GM18519 (cell line): ENCODE measurements around the gene ASF1B.

Experiments
- ATAC-seq: cut with Tn5 transposase; IDR thresholded peaks from one replicate; pipeline ENCODE4 v1.9.1; 2021; ENCODE audit warnings: mild to moderate bottlenecking, moderate library complexity; ENCODE audit not compliant: unreplicated experiment, low FRiP score

ASF1B gene

DNA sequence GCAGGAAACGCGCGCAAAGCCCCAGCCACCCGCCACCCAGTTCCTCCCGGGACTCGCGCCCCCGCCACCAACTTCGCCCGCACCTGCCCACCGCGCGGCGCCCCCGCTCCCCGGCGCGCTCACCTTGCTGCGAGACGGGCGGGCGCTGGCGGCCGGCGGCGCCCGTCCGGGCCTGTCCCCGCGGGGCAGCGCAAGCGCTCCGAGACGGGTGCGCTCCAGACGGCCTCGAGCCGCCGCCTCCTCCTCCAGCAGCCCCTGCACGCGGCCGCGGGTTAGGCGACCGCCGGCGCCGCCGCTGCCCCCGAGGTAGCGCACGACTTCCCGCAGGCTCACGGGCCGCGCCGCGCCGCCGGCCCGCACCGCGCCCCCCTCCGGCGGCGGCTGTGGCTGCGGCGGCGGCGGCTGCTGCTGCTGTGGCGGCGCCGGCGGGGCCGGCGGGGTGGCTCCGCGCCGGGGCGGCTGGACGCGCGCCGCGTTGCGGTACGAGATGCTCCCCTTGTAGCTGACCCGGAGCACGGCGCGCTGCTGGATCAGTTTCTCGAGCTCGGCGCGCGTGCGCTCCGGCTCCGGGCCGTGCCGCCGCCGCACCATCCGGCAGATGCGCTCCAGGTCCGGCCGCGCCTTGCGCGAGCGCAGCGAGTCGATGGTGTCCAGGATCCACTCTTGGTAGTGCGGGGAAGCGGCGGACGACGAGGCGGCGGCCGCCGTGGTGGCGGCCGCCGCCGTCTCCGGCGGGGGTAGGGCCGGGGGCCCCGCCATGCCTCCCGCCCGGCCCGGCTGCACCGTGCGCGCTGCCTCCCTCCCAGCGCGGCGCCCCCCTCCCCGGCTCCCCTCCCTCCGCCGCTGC, 46.5 kb downstream of the ASF1B start:
- ATAC-seq = no peak

DNA sequence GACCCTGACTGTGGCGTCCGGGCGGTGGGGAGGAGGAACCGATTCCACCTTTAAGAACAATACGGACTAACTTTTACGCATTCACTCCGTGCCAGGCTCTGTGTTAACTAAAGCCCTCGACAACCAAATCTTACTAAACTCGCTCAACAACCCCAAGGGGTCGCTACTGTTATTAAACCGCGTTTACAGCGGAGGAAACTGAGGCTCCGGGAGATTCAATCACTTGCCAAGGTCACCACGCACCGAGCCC, 47.1 kb downstream of the ASF1B start:
- ATAC-seq = no peak

DNA sequence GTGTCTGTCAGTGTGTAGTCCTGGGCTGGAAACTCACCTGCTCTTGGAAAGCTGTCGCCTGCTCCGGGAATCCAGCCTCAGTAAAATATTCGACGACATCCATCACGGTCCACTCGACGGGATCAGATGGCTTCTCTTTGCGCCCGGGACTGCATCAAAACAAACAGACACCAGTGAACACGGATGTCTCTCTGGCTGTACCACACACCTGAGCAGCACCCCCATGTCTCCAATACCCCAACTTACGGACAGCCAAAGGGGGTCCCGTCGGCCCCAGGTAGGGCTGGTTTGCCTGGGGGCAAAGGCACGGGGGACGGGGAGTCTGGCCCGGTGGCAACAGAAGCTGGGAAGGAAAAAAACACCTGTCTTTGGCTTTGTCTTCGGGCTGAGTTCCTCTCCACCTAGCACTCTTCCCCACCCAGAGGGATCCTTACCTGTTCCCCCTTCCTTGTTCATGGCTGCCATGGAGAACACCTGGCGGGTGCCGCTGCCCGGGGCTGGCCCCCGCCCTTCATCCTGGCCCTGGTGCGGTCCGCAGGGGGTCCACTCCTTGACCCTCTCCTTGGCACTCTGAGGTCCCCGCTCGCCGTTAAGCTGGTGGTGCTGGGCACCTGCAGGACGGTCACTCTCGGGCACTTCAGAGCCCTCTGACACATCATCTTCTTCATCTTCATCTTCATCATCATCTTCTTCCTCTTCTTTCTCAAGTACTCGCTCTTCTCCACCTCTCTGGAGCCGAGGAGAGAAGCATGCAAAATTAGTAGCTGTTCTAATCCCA, 47.6 kb downstream of the ASF1B start:
- ATAC-seq = no peak

DNA sequence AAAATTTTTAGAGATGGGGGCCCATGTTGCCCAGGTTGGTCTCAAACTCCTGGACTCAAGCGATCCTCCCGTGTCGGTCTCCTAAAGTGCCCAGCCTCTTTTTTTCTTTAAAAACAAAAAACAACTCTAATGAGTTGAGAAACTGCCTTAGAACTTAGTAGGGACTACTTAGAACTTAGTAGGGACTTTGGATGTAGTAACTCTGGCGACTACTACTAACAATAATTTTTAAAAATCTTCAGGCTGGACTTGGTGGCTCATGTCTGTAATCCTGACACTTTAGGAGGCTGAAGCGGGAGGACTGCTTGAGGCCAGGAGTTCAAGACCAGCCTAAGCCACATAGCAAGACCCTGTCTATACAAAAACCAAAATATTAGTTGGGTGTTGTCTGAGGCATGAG, 50.3 kb downstream of the ASF1B start:
- ATAC-seq = no peak

DNA sequence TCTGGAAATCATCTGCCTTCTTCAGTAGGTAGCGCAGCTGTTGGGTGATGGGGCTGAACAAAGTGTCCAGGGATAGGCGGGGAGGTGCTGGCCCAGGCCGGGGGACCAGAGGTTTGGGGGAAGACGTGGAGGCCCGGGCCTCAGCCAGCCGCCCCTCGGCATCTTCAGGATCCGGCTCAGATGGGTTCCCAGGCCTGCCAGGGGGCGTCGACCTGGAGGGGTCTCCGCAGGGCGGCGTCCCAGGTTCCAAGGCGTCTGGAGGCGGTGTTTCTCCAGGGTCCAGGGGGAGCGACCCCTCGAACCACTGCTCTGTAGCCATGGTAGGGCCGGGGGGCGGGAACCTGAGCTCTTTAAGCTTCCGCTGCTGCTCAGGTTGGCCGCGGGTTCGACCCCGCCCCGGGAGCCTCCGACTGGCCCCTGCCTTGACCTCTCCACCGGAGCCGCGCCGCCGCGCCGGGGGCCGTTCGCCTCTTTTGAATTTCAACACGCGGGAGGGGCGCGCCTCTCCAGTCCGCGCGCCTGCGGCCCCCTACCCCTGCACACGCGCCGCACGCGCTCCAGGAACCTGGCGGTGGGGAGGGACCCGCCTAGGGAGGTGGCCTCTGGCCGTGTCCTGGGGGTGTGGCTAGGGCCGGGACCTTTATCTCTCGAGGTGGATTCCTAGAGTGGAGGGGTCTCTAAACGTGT, 50.9 kb downstream of the ASF1B start, which contains the start of gene C19orf67:
Gene C19orf67 (minus strand): TSS at position 475 of the 687 bp plus-strand sequence. CDS start 156 bp downstream, at position 319.
- no peak for ATAC-seq

DNA sequence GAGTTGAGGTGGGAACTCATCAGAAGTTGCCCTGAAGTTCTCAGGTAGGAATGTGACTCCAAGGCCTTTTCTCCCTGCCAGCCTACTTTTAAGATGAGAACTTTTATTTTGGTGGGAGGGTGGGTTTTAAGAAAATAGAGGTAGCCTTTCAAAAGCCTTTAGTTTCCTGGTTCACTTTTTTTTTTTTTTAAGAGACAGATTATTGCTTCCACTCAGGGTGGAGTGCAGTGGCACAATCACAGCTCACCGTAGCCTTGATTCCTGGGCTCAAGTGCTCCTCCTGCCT, 53.8 kb downstream of the ASF1B start:
- ATAC-seq = no peak

DNA sequence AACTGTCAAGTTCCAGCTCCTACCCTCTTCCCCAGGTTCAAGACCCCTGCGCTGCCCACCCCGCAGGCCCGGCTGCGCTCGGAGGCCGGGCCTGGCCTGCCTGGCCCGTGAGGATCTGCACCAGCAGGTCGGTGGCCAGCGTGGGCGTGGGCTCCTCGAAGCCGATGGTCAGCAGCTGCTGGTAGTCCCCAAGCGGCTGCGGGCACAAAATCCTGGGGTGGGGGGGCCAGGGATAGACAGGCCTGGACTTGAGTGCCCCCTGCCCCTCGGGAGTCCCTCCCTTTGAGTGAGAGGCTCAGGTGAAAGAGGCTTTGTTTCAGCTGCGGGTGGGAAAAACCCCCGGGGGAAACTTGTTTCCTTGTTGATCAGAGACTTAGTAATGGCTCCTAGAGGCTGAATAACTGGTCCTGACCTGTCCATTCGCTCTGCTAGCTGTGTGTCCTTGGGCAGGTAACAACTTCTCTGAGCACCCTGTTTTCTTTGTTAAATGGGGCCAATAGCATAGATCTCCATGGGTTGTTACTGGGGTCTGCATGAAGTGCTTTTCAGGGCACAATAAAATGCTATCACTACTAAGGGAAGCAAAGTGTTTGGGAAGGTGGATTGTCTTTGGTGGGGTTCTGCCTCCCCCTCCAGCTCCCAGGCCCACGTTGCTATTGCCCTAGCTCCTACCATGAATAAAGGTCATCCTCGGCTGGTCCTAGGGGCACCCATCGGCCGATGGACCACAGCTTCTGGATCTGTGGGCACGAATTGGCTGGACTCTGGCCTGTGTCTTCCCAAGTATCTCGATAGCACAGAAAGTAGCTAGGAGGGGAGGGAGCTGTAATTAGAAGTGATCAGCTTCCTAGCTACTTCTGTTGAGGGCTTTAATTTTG, 54.4 kb downstream of the ASF1B start:
- no peak for ATAC-seq

DNA sequence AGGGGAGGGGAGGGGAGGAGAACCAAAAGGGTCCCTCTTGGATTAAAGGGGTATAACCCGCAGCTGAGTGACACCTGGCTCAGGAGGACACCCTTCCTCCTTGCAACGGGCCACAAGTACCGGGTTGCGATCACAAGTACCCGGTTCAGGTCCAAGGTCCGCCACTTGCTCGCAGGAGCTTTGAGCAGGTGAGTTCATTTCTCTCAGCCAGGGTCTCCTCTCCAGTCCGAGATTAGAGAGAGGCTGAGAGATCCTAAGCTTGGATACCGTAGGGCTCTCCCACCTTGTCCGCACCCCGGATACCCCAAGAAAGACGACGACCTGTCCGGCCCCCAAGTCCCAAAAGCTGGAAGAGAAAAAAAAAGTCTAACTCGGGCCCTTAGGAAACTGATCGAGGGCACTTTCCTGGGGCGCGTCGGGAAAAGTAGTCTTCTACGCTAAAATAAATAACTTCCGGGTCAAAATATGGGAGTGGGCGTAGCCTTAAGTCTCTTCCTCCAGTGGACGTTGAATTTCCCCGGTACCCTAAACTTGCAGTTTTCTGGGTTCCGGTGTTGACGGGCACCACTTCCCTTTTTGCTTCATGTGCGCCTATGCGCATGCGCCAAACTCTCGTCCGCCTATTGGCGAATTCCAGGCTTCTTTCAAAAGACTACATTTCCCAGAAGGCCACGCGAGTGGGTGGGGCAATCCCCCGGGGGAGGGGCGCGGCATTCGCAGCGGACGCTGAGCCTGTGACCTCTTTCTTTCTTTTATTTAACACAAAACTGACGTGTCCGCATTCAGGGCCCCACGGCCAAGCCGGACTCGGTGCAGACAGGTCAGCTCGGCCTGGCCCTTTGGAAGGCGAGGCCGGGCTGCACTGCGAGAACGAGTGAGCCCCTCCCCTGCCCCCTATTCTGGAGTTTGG, 55.2 kb downstream of the ASF1B start:
- peak; percentile 78 for ATAC-seq

DNA sequence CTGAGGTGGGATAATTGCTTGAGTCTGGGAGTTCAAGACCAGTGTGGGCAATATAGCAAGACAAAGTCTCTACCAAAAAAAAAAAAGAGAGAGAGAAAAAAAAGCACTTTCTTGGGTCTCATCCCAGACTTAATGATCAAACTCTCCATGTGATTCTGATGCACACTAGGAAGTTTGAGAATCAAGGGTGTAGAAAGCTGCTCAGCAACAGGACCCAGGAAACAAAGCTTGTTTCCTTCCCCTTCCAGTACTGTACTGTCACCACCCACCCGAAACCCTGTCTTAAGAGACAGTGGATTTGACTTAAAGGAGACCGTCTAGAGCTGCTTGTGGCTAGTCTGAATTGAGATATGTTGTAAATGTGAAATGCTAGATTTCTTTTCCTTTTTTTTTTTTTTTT, 58.0 kb downstream of the ASF1B start:
- ATAC-seq = no peak

DNA sequence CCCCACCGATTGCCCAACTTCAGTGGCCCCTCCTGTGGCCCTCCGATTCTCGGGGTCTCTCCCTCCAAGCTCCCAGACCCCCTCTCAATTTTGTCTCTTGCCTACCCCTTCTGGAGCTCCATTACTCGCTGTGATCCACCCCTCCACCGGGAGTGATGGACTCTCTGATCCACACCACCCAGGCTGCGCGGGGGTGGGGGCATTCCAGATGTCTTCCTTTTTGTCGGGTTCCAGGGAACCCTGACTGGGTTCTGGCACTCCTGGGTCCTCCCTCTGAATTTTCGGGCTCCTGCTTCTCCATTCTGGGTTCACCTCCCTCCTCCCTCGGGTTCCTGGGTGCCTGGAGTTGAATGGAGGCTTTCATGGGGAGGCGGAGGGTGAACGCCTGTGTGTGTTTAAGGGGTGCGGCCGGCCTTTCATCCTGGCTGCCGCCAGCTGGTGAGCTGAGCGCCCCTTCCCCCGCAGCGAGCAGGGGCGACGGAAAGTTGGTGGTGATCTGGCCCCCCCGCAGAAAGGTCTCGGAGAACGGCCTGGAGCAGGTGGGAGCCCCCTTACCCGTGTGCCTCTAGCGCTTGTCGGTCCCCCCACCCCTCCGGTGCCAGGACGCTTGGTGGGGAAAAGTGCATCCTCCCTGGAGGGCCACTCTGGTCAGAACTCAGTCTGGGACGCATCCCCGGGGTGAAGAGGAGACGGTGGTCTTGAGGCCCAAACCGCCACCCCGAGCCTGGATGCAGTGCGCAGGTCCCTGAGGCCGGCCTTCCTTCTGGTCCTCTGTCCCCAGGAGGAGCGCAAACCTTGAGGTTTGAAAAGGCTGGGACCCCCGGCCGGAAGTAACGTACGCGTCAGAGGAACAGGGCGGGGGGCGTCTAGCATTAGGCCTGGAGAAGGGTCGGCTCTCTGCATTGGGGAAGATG, 62.2 kb downstream of the ASF1B start:
- no peak for ATAC-seq

DNA sequence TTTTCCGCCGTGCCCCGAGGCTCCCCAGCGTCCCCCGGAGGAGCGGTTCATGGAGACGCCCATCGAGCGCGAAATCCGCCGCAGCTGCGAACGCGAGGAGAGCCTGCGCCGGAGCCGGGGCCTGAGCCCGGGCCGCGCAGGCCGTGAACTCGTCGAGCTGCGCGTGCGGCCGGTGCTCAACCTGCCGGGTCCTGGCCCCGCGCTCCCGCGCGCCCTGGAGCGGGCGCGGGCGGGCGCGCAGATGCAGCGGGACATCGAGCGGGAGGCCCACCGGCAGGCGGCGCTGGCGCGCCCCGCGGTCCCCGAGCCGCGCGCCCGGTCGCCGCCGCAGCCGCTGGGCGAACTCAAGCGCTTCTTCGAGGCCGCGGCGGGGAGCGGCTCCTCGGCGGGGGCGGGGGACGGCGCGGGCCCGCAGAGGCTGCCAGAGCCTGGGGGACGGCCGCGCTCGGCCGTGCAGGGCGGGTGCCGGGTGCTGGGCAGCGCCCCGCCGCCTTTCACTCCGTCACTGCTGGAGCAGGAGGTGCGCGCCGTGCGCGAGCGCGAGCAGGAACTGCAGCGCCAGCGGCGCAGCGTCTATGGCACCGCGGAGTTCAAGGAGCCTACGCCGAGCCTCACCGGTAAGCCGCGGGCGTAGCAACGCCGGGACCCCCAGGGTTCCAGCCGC, 63.0 kb downstream of the ASF1B start:
- peak; percentile 40 for ATAC-seq

DNA sequence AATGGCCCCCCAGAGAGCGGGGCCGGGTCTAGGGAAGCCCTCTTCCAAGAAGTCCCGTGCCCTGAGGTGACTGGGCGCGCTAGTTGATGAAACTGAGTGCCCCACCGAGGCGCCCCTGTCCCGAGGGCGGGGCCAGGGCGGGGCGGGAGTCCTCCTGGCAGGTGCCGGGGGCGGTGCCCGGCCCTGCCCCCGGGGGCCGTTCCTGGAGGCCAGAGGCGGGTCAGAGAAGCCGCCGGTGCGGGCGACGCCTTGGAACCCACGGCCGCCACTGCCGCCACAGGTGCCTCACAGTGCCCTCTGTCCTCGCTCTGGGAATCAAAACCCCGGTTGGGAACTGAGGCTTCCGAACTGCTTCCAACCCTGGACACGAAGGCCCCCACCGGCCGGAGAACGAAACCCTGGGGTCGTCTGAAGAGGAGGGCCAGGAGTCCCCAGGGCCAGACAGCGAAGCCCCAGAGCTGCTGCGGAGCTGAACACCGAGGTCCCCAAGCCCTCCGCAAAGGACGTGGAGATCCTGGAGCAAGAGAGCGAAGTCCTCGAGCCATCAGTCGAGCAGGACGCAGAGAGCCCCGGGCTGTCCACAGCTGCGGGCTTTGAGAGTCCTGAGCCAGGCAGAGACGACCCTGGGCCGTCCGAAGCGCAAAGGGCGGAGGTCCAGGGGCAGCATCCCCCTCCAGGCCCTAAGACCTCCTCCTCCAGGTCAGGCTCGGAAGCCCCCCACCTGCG, 63.7 kb downstream of the ASF1B start, which contains the start of gene MISP3:
Gene MISP3 (plus strand): TSS at position 252 of the 726 bp plus-strand sequence. CDS start 524 bp downstream, outside the sequence.
- no peak for ATAC-seq

DNA sequence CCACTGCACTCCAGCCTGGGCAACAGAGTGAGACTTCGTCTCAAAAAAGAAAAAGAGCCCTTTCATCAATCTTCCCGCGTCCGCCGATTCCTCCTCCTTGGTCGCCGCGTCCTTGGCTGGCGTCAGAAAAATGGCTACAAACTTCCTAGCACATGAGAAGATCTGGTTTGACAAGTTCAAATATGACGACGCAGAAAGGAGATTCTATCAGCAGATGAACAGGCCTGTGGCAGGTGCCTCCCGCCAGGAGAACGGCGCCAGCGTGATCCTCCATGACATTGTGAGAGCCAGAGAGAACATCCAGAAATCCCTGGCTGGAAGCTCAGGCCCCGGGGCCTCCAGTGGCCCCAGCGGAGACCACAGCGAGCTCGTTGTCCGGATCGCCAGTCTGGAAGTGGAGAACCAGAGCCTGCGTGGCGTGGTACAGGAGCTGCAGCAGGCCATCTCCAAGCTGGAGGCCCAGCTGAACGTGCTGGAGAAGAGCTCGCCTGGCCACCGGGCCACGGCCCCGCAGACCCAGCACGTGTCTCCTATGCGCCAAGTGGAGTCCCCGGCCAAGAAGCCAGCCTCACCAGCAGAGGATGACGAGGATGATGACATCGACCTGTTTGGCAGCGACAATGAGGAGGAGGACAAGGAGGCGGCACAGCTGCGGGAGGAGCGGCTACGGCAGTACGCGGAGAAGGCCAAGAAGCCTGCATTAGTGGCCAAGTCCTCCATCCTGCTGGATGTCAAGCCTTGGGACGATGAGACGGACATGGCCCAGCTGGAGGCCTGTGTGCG, 65.9 kb downstream of the ASF1B start:
- no peak for ATAC-seq
